ENCODE data around the gene PCSK5. TPM values are rescaled to one million over a fixed set of nuclear protein-coding genes. Genes with fewer than 3 reads are reported as not detected.

PCSK5 gene
- total RNA-seq, 1 experiment from 2014 or later, result 7.5 TPM

DNA sequence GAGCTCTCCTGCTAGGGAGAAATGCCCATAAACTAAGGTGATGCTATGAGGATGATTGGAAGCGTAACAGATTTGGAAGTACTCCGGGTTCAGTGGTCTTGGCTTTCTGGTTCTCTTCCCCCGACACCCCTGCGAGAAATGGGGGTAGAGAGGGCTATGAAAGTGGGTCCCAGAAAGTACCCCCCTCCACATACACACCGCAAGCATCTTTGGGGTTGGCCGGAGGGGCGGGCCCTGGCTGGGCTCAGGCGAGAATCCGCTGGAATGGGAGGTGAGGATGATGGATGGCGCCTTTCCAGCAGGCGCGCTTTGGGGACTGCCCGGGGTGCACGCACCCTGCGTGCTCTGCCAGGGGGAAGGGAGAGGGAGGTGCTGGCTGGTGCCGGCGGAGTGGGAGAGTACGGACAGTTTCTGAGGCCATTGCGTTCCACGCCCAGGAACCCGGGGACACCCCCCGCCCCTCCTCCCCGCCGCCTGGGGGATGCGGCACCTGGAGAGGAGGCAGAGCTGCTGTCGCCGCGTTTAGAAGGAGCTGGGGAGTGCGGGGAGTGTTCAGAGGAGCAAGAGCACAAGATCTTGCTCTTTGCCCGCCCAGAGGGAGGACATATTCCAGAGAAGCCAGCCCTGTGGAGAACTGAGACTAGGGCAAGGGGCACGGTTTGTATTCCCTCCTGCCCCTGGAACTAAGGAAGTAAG lies 1.9 kb downstream of the PCSK5 start:
- no peak overlapping the region for H3K4ac ChIP-seq (ENCODE audit: low read depth, low read length)
- H2BK12ac ChIP-seq (ENCODE audit: insufficient read length, low read depth, low read length), result no peak overlapping the region
- H3K36me3 Mint-ChIP-seq (ENCODE audit: insufficient read depth in 1 of 3, low read depth in 3 of 3), result peaks cover 0 to 2% (median 0%) of the 10 kb centered on the region in 3 experiments; a peak in 1 of 7 replicates
- no peak overlapping the region for H3K56ac ChIP-seq (ENCODE audit: insufficient read length, low read depth, low read length)
- H4K8ac ChIP-seq (replicated peaks; ENCODE audit: insufficient read length, low read depth, low read length), result no peak overlapping the region
- no peak overlapping the region for H4K91ac ChIP-seq (ENCODE audit: insufficient read length, low read depth, low read length)
- H3K9me3 ChIP-seq (ENCODE audit: control insufficient read depth, low read depth, low read length), result no peaks in the 10 kb centered on the region
- H2BK120ac ChIP-seq (ENCODE audit: low read depth, low read length, poor library complexity, severe bottlenecking), result no peak overlapping the region
- no peak overlapping the region for H3K23ac ChIP-seq (ENCODE audit: insufficient read length, low read depth, low read length)
- TF ChIP-seq, protein P1, sequence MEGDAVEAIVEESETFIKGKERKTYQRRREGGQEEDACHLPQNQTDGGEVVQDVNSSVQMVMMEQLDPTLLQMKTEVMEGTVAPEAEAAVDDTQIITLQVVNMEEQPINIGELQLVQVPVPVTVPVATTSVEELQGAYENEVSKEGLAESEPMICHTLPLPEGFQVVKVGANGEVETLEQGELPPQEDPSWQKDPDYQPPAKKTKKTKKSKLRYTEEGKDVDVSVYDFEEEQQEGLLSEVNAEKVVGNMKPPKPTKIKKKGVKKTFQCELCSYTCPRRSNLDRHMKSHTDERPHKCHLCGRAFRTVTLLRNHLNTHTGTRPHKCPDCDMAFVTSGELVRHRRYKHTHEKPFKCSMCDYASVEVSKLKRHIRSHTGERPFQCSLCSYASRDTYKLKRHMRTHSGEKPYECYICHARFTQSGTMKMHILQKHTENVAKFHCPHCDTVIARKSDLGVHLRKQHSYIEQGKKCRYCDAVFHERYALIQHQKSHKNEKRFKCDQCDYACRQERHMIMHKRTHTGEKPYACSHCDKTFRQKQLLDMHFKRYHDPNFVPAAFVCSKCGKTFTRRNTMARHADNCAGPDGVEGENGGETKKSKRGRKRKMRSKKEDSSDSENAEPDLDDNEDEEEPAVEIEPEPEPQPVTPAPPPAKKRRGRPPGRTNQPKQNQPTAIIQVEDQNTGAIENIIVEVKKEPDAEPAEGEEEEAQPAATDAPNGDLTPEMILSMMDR (conservative IDR thresholded peaks at IDR 0.05), result no peak
- H3K9me3 Mint-ChIP-seq, result no peaks in the 10 kb centered on the region
- no peak overlapping the region for H3K27ac ChIP-seq (ENCODE audit: insufficient read length, low read depth, low read length)
- peaks cover 41 to 42% of the 10 kb centered on the region in 2 experiments for H3K4me1 Mint-ChIP-seq
- H4K5ac ChIP-seq (ENCODE audit: insufficient read length, low read depth, low read length), result no peak overlapping the region
- H3K4me2 ChIP-seq (ENCODE audit: insufficient read depth, insufficient read length, low read length), result peak overlapping the region; percentile 99
- H3K4me3 Mint-ChIP-seq, result peak overlapping the region; percentile 80 to 96
- H3K27me3 ChIP-seq (ENCODE audit: insufficient read depth, low read length), result no peaks in the 10 kb centered on the region; the same call in 1 of the 2 replicates
- H3K79me2 ChIP-seq (ENCODE audit: insufficient read depth, low read length), result peaks cover 10% of the 10 kb centered on the region; the same call in 1 of the 2 replicates
- no peak overlapping the region for H3K18ac ChIP-seq (ENCODE audit: insufficient read length, low read depth, low read length)
- peak overlapping the region; percentile 48 for H3K9ac ChIP-seq (ENCODE audit: extremely low read depth, insufficient read length, low read length)
- H2BK5ac ChIP-seq (ENCODE audit: insufficient read length, low read length), result no peak overlapping the region
- no peak overlapping the region for H3K27ac Mint-ChIP-seq
- H3K4me1 ChIP-seq (ENCODE audit: insufficient read depth, low read length), result peaks cover 11% of the 10 kb centered on the region; the same call in 1 of the 2 replicates
- peaks cover 43% of the 10 kb centered on the region for H3K27me3 Mint-ChIP-seq (ENCODE audit: low read depth)
- peaks cover 26% of the 10 kb centered on the region for H3K23me2 ChIP-seq (ENCODE audit: insufficient read length, low read depth, low read length, poor library complexity, severe bottlenecking)
- no peak overlapping the region for H2BK15ac ChIP-seq (ENCODE audit: low read depth, low read length)
- H3K79me1 ChIP-seq (ENCODE audit: insufficient read depth, low read depth, low read length, poor library complexity, severe bottlenecking), result peaks cover 2% of the 10 kb centered on the region
- peak; percentile 61 for DNase-seq
- no peaks in the 10 kb centered on the region for H4K20me1 ChIP-seq (ENCODE audit: control insufficient read depth, insufficient read depth, insufficient read length)
- no peak overlapping the region for H2AFZ ChIP-seq (ENCODE audit: low read length)
- no CpG with 5 or more reads among the region's 31 CpGs for WGBS (ENCODE audit: extremely low coverage, insufficient read length, low lambda C conversion rate)
- H2AK5ac ChIP-seq (ENCODE audit: insufficient read length, low read length), result no peak overlapping the region
- no peak overlapping the region for H3K14ac ChIP-seq (ENCODE audit: insufficient read depth, low read length)
- H3T11ph ChIP-seq (ENCODE audit: low read length), result no peak overlapping the region
- H2BK20ac ChIP-seq (ENCODE audit: low read depth, low read length, poor library complexity, severe bottlenecking), result no peak overlapping the region

Measured in H9 (cell line).